Stimulated activated naive B cell treated with anti-CD40 and anti-IgM and Interleukin-4, amounts not matched to agents 10 μg/mL and 1 μg/mL and 100 μg/mL, for 72 hours (primary cell): ENCODE data around the gene TCF7.

Source experiments
- ATAC-seq, 2 donors: fragments of 150-1000 bp; cut with Tn5 transposase; replicated peaks; 2 replicates each; pipeline ENCODE4 v1.10.0; 2021; ENCODE audit warnings: moderate library complexity in 1 of 2
- DNase-seq: peaks from one replicate; pipeline ENCODE4 v3.0.0; 2021
- H3K27ac Mint-ChIP-seq: one replicate; pipeline ENCODE4 v1.8.0; 2022; ENCODE audit warnings: mild to moderate bottlenecking, mixed read lengths
- H3K27me3 Mint-ChIP-seq, 2 donors: one replicate each; pipeline ENCODE4 v1.8.0; 2022; ENCODE audit warnings: mixed read lengths in 2 of 2
- H3K36me3 Mint-ChIP-seq, 2 donors: one replicate each; pipeline ENCODE4 v1.8.0; 2022; ENCODE audit warnings: mixed read lengths in 2 of 2, mild to moderate bottlenecking in 1 of 2
- H3K4me1 Mint-ChIP-seq, 2 donors: one replicate each; pipeline ENCODE4 v1.8.0; 2022; ENCODE audit warnings: mixed read lengths in 2 of 2, mild to moderate bottlenecking in 1 of 2
- H3K4me3 Mint-ChIP-seq, 2 donors: one replicate each; pipeline ENCODE4 v1.8.0; 2022; ENCODE audit warnings: mild to moderate bottlenecking in 2 of 2, mixed read lengths in 2 of 2, moderate library complexity in 1 of 2
- H3K9me3 Mint-ChIP-seq, 2 donors: one replicate each; pipeline ENCODE4 v1.8.0; 2022; ENCODE audit warnings: mixed read lengths in 2 of 2, mild to moderate bottlenecking in 1 of 2

The TCF7 gene

DNA sequence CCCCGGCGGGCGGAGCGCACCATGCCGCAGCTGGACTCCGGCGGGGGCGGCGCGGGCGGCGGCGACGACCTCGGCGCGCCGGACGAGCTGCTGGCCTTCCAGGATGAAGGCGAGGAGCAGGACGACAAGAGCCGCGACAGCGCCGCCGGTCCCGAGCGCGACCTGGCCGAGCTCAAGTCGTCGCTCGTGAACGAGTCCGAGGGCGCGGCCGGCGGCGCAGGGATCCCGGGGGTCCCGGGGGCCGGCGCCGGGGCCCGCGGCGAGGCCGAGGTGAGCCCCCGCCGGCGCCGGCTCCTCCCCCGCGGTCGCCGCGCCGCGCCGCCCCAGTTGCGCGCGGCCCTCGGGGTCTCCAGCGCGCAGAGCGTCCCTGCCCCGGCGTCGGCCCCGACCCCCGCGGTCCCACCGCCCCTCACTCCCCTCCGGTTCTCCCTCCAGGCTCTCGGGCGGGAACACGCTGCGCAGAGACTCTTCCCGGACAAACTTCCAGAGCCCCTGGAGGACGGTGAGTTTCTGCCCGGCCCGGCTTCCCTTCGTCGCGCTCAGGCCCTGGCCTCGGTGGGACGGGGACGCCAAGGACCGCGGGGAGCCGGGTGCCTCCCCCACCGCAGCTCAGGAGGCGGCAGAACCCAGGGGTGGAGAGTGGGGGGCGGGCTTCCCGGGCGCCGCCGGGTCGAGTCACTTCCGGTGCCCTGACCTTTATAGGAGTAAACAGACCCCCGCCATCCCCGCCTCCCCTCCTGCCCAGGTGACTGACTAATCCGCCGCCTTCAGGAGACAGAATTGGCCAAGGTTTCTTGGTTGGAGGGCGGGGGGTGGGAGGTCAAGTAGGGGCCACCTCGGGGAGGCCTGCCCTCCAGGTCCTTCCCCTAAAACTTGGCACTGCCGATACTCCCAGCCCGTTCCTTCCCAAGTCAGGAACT, 665 bp downstream of the TCF7 start:
- H3K9me3 Mint-ChIP-seq, result no peaks in the 10 kb centered on the region
- peaks cover 16 to 20% of the 10 kb centered on the region in 2 donors for H3K4me1 Mint-ChIP-seq
- peak overlapping the region; percentile 69 to 75 for H3K4me3 Mint-ChIP-seq
- peaks cover 18 to 27% of the 10 kb centered on the region in 2 donors for H3K27me3 Mint-ChIP-seq
- peak; percentile 3 to 12 for ATAC-seq
- DNase-seq, result no peak
- H3K27ac Mint-ChIP-seq, result peak overlapping the region; percentile 56
- H3K36me3 Mint-ChIP-seq, result peaks cover 0 to 5% of the 10 kb centered on the region in 2 donors

DNA sequence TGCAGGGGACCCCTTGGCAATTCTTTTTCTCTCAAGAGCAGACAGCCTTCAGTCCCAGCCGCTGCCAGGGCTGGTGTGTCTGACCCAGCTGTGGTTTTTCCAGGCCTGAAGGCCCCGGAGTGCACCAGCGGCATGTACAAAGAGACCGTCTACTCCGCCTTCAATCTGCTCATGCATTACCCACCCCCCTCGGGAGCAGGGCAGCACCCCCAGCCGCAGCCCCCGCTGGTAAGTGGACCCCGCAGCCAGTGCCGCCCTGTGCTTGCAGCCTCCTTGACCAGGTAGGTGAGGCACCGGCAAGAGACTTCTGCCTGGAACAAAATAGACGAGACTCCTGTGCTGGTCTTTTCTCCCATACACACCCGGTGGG, 1.3 kb downstream of the TCF7 start:
- H3K4me3 Mint-ChIP-seq, result peak overlapping the region; percentile 46 to 69
- peaks cover 0 to 5% of the 10 kb centered on the region in 2 donors for H3K36me3 Mint-ChIP-seq
- ATAC-seq (no peak), DNase-seq (no peak)
- peaks cover 16 to 20% of the 10 kb centered on the region in 2 donors for H3K4me1 Mint-ChIP-seq
- no peaks in the 10 kb centered on the region for H3K9me3 Mint-ChIP-seq
- peaks cover 18 to 27% of the 10 kb centered on the region in 2 donors for H3K27me3 Mint-ChIP-seq
- H3K27ac Mint-ChIP-seq, result peak overlapping the region; percentile 56

DNA sequence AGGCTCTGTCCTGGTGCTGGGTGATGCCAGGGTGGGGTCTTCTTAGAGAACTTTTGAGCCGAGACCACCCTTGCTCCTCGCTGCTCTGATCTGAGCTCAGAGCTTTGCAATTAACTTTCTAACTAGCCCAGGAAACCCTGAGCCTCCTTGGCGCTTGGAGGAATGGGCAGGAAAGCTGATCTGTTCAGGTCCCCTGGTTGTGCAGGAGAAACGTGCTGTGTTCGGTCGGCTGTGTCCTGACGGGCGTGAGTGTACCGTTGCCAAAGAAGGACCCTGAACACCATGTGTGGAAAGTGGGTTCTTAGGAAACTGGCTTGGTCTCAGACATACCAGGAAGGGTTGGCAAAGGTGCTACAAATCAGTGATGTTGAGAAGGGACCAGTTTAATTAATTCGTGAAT, 1.8 kb downstream of the TCF7 start:
- ATAC-seq (no peak), DNase-seq (no peak)
- Mint-ChIP-seq H3K4me3 (no peak overlapping the region), H3K27me3 (peaks cover 18 to 27% of the 10 kb centered on the region in 2 donors), H3K27ac (no peak overlapping the region), H3K9me3 (no peaks in the 10 kb centered on the region), H3K4me1 (peaks cover 16 to 20% of the 10 kb centered on the region in 2 donors), H3K36me3 (peaks cover 0 to 5% of the 10 kb centered on the region in 2 donors)

DNA sequence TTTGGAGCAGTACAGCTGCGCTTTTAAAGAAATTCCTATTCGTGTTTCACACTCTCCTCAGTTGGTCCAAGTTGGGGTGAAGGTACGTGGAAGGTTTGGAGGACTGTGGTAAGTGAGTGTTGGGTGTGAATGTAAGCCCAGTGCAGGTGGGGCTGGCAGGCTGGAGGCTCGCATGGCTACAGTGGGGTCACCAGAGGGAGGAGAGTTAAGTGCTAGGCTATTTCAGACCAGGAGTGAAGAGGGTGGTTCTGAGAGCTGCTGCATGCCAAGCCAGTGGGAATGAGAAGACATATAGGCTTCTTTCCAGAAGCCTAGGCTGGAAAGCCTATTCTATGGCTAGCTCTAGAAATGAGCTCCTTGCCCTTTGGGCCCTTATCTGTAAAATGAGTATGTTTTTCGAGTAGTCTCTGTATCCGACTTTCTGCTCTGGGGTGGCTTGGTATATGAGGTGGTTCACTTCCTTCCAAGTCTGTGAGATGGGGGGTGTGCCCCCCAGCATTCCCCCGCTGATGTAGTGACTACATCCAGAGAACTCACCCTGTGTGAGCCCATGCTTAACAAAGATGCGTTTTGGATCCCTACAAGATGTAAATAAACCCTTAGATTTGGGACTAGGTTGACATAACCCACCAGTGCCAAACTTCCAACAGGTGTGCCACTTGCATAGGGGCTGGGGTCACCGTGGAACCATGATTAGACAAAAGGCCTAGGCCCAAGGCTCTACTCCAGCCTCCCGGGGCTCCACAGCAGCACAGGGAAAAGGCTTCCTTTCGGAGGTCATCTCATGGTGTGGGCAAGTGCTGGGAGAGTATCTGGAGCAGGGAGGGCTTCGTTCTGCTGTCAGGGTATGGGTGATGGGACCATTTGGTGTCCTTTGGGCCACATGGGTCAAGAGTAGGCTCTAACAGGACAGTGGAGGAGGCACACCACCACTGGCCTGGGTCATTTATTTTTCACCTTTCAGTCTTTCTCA, 2.6 kb downstream of the TCF7 start:
- H3K4me1 Mint-ChIP-seq, result peaks cover 16 to 21% of the 10 kb centered on the region in 2 donors
- peaks cover 13 to 23% of the 10 kb centered on the region in 2 donors for H3K27me3 Mint-ChIP-seq
- H3K36me3 Mint-ChIP-seq, result peaks cover 4 to 5% of the 10 kb centered on the region in 2 donors
- DNase-seq (no peak), ATAC-seq (no peak)
- no peak overlapping the region for H3K27ac Mint-ChIP-seq
- no peaks in the 10 kb centered on the region for H3K9me3 Mint-ChIP-seq
- H3K4me3 Mint-ChIP-seq, result no peak overlapping the region

DNA sequence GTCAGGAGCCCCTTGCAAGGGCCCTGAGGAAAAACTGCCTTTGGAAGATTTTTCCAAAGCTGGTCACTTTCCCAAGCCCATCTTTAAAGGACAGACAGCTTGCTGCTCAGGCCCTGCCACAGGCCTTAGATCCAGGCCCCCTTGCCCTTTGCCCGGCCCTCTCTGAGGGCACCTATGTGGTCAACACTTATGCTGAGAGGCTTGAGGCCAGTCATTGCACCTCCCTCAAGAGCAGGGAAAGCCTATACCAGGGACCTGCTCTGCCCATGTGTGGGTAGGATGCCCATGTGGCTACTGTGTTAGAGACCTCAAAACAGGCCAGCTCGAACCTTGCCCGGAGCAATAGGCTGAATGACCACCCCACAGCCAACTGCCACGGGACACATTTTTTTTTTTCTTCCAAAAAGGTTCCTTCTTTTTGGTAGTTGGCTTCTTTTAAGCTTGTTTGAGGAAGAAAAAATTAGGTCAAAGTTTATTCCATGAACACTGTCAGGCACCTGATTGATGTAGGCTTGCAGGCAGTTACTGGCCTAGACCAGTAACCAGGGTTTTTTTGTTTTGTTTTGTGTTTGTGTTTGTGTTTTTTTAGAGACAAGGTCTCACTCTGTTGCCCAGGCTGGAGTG, 3.8 kb downstream of the TCF7 start:
- Mint-ChIP-seq H3K4me1 (peaks cover 13 to 19% of the 10 kb centered on the region in 2 donors), H3K4me3 (no peak overlapping the region), H3K36me3 (peaks cover 4 to 5% of the 10 kb centered on the region in 2 donors), H3K27ac (peak overlapping the region; percentile 52), H3K9me3 (no peaks in the 10 kb centered on the region), H3K27me3 (peaks cover 4 to 13% of the 10 kb centered on the region in 2 donors)
- DNase-seq (no peak), ATAC-seq (no peak)

DNA sequence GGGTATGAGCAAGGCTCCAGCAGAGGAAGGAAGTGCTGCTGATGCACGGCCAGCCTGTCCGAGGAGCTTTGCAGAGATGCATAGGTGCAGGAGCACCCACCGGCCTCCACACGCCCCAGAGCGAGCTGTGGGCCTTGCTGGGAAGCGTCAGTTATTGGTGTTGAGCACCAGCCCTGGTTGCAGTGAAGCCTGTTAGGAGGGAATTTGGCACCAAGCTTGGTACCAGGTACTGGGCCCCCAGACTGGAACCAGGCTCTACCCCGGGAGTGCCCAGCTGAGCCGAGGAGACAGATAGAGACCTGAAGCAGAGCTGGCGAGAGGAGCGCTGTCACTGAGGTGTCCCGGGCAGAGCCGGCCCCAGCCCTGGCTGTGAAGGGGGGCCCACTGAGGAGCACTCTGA, 5.2 kb downstream of the TCF7 start:
- peaks cover 7 to 8% of the 10 kb centered on the region in 2 donors for H3K36me3 Mint-ChIP-seq
- H3K27me3 Mint-ChIP-seq, result peaks cover 0 to 10% of the 10 kb centered on the region in 2 donors
- ATAC-seq (no peak), DNase-seq (no peak)
- H3K4me1 Mint-ChIP-seq, result peaks cover 13 to 16% of the 10 kb centered on the region in 2 donors
- peak overlapping the region; percentile 72 for H3K27ac Mint-ChIP-seq
- H3K4me3 Mint-ChIP-seq, result no peak overlapping the region
- no peaks in the 10 kb centered on the region for H3K9me3 Mint-ChIP-seq

DNA sequence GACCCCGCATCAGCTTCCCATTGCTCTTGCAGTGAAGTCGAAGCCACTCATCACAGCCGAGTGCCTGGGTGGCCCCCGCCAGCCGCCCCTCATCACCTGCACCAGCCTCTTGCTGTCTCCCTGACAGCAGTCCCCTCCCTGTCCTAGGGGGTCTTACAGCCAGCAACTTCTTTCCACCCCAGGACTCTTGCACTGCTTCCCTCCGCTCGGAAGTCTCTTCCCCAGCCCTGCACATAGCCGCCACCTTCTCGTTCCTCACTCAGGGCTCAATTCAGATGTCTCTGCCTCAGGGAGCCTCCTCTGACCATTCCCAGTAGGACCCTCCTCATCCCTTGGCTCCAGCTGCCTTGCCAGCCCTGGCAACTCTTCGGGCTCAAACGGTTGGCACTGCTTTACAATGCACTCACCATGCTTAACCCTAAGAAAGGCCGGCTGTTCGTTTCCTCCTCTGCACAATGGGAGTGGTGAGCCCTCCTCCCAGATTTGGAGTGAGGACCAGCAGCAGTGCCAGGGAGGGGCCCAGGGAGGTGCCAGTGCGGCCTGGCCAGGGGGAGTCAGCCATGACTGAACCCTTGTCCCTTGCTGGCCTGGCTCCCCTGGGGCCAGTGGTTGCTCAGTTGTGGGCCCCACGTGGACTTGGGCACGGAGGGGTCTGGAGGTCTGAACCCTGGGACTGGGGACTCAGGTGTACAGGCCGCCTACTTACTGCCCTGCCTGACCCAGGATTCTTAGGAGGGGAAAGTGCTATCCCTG, 6.1 kb downstream of the TCF7 start:
- peaks cover 22 to 25% of the 10 kb centered on the region in 2 donors for H3K4me1 Mint-ChIP-seq
- ATAC-seq (no peak), DNase-seq (no peak)
- peaks cover 0 to 10% of the 10 kb centered on the region in 2 donors for H3K27me3 Mint-ChIP-seq
- H3K36me3 Mint-ChIP-seq, result peaks cover 7 to 8% of the 10 kb centered on the region in 2 donors
- H3K9me3 Mint-ChIP-seq, result no peaks in the 10 kb centered on the region
- peak overlapping the region; percentile 53 for H3K27ac Mint-ChIP-seq
- H3K4me3 Mint-ChIP-seq, result no peak overlapping the region

DNA sequence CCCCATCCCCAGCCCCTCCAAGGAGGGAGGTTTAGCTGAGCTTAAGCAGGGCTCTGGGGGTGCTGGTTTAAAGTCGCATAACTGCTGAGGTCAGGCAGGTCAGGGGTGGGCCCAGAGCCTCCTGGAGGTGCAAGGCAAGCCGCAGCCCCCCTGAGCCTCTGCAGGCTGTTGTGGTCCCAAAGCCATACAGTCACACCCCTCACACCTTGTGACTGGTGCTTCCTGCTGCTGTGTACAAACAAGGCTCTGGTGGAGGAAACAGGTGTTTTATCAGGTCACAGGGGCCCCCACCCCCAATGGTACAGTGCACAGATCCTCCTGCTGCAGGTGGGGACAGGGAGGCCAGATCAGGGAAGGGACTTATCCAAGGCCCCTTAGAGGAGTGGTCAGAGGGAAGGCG, 8.0 kb downstream of the TCF7 start:
- DNase-seq, result no peak
- ATAC-seq, result no peak
- no peaks in the 10 kb centered on the region for H3K9me3 Mint-ChIP-seq
- H3K27me3 Mint-ChIP-seq, result peaks cover 0 to 6% of the 10 kb centered on the region in 2 donors
- peaks cover 10 to 15% of the 10 kb centered on the region in 2 donors for H3K36me3 Mint-ChIP-seq
- peaks cover 33 to 42% of the 10 kb centered on the region in 2 donors for H3K4me1 Mint-ChIP-seq
- no peak overlapping the region for H3K4me3 Mint-ChIP-seq
- H3K27ac Mint-ChIP-seq, result no peak overlapping the region

DNA sequence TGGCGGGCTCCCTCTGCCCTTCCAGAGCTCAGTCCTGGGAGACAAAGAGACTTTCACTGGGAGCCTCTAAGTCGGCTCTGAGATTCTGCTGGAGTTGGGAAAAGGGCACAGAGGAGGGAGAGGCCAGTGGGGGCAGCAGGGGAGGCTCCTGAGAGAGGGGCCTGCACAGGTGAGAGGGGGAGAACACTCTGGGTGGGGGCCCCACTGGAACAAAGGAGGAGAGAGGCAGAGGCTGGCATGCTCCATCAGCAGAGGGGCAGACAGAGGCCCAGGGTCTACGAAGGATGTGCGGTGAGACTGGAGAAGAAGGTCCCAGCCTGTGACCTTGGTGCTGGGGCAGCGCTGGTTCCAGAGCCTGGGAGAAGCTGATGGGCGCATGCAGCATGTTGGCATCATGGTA, 8.9 kb downstream of the TCF7 start:
- Mint-ChIP-seq H3K27ac (no peak overlapping the region), H3K36me3 (peaks cover 10 to 20% of the 10 kb centered on the region in 2 donors), H3K9me3 (no peaks in the 10 kb centered on the region), H3K4me1 (peaks cover 37 to 48% of the 10 kb centered on the region in 2 donors), H3K27me3 (peaks cover 0 to 6% of the 10 kb centered on the region in 2 donors), H3K4me3 (no peak overlapping the region)
- ATAC-seq (no peak), DNase-seq (no peak)

DNA sequence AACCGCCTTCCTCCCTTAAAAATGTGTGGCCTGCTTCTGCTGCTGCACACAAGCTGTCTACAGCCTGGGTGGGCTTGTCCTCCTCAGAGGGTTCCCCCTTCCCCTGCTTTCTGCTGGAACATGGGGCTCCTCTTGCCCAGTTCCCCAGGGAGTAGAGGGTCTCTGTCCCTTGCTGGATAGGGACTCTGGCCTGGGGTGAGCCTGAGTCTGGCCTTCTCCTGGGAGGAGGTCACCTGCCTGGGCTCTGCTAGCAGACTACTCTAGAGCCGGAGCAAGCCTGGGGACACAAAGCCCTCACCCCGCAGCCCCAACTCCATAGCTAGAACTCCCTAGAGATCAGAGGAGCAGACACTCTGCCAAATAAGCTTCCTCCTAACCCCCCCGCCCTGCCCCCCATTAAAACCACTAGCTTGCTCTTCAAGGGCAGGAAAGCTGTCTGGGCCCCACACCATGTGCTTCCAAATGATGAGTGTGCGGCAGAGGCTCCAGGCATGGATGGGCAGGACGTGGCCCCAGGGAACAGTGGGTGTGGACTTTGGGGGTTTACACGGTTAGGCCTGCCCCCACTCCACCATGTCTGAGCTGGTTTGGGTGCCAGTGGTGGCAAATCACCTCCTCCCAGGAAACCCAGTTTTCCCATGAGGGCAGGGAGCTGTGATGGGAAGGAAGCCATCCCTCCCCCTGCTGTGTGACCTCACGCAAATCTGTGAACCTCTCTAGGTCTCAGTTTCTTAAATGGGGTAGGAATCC, 10.0 kb downstream of the TCF7 start:
- H3K4me1 Mint-ChIP-seq, result peaks cover 39 to 57% of the 10 kb centered on the region in 2 donors
- H3K9me3 Mint-ChIP-seq, result no peaks in the 10 kb centered on the region
- DNase-seq (no peak), ATAC-seq (peak; percentile 28 to 33)
- peaks cover 0 to 6% of the 10 kb centered on the region in 2 donors for H3K27me3 Mint-ChIP-seq
- no peak overlapping the region for H3K4me3 Mint-ChIP-seq
- peaks cover 11 to 27% of the 10 kb centered on the region in 2 donors for H3K36me3 Mint-ChIP-seq
- H3K27ac Mint-ChIP-seq, result peak overlapping the region; percentile 79

DNA sequence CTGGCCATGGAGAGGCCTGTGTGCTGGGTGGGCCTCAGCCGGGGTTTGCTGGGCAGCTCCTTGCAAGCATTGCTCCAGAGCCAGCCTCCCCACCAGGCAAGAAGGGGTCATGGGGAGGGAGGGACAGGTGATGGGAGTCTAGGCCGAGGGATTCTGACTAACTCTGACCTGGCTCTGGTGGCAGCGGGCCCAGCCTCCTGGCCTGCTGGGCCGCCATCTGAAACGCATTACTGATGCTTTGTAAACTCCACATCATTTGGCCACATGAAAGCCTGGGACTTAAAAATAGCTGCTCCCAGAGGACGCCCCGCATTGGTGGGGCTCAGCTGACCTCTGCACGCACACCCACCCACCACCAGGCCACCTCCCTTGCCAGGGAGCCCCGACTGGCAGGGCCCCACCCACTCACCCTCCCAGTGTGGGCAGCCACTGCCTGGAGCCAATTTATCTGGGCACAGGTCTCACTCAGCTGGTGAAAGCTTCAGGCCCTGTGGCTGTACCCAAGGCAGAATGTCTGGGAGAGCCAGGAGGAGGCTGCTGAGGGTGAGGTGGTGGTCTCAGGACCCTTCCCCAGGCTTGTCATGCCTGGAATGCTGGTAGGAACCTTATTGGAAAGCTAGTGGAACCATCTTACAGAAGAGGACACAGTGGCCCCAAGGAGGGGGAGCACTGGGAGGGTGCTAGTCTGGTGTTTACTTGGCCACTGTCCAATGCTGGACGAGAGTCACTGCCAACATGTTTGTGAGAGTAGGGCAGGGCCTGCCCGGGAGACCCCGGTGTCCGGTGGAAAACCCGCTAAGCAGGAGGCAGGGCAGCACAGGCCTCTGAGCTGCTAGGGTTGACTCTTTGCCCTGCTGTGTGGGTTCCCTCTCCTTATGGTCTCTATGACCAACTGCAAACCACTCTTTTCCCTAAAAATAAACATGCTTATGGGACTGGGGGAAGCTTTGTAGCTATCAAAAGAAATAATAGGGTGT, 10.8 kb downstream of the TCF7 start:
- ATAC-seq (peak; percentile 65 to 68), DNase-seq (peak; percentile 45)
- peaks cover 39 to 59% of the 10 kb centered on the region in 2 donors for H3K4me1 Mint-ChIP-seq
- no peaks in the 10 kb centered on the region for H3K9me3 Mint-ChIP-seq
- H3K27ac Mint-ChIP-seq, result peak overlapping the region; percentile 79
- H3K27me3 Mint-ChIP-seq, result peaks cover 0 to 6% of the 10 kb centered on the region in 2 donors
- H3K4me3 Mint-ChIP-seq, result peak overlapping the region; percentile 36 to 52
- H3K36me3 Mint-ChIP-seq, result peaks cover 7 to 30% of the 10 kb centered on the region in 2 donors

DNA sequence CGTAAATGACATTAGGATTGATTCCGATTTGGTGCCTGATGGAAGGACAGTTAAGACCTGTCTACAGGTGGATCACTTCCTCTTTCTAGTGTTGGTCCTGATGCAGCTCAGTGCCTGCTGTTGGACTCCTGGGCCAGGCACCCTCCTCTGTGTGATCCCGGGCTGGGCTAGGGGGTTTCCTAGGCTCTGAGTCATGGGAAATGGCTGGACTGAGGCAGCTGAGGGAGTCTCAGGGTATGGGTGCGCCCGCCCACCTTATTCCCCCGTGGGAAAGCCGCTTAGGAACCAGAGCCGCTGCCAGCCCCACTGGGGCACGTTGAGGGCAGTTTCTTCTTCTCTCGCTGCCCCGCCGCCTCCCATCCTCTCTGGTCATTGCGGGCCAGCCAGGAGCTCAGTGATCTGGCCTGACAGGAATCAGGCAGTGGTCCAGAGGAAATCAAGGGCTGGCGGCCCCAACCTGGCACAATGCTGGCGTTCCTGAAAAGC, 12.9 kb downstream of the TCF7 start:
- DNase-seq (peak; percentile 52), ATAC-seq (peak; percentile 61 to 63)
- H3K9me3 Mint-ChIP-seq, result no peaks in the 10 kb centered on the region
- peaks cover 0 to 6% of the 10 kb centered on the region in 2 donors for H3K27me3 Mint-ChIP-seq
- H3K4me1 Mint-ChIP-seq, result peaks cover 51 to 74% of the 10 kb centered on the region in 2 donors
- peak overlapping the region; percentile 79 for H3K27ac Mint-ChIP-seq
- peaks cover 12 to 44% of the 10 kb centered on the region in 2 donors for H3K36me3 Mint-ChIP-seq
- H3K4me3 Mint-ChIP-seq, result no peak overlapping the region
